HEK293 (cell line): ENCODE measurements around the gene AMZ2.
"Not testable (repeated sequence)": the region's sequence is repeated elsewhere in the genome, so short reads cannot be mapped to it uniquely, and the experiment has no call there.

Experiments used
- HOXC10 ChIP-seq: sonication (generic); formaldehyde crosslinking; IDR thresholded peaks from 2 replicates; pipeline ENCODE4 v1.8.1; 2023; ENCODE audit warnings: mild to moderate bottlenecking, missing genetic modification reagents
- HOXD13 ChIP-seq: sonication (generic); formaldehyde crosslinking; IDR thresholded peaks from 2 replicates; pipeline ENCODE4 v1.8.0; 2022; ENCODE audit warnings: missing genetic modification reagents, borderline replicate concordance
- KLF9 ChIP-seq: fragments of 450-650 bp; formaldehyde crosslinking; IDR thresholded peaks from 2 replicates; pipeline ENCODE4 v1.5.1; 2016; ENCODE audit warnings: missing biosample characterization, missing genetic modification characterization, low read depth
- PBX3 ChIP-seq: sonication (generic); formaldehyde crosslinking; IDR thresholded peaks from 2 replicates; pipeline ENCODE4 v1.8.1; 2022; ENCODE audit warnings: mild to moderate bottlenecking, moderate library complexity, missing genetic modification reagents
- PRDM4 ChIP-seq: fragments of 450-650 bp; formaldehyde crosslinking; IDR thresholded peaks from 2 replicates; pipeline ENCODE4 v1.5.1; 2017; ENCODE audit warnings: missing biosample characterization, missing genetic modification characterization
- SP2 ChIP-seq: fragments of 450-650 bp; formaldehyde crosslinking; IDR thresholded peaks from 2 replicates; pipeline ENCODE4 v1.5.1; 2016; ENCODE audit warnings: missing biosample characterization, missing genetic modification characterization
- YY2 ChIP-seq: fragments of 450-650 bp; formaldehyde crosslinking; IDR thresholded peaks from 2 replicates; pipeline ENCODE4 v1.5.1; 2016; ENCODE audit warnings: missing biosample characterization, missing genetic modification characterization
- ZNF48 ChIP-seq: fragments of 450-650 bp; formaldehyde crosslinking; IDR thresholded peaks from 2 replicates; pipeline ENCODE4 v1.5.1; 2016; ENCODE audit warnings: missing biosample characterization, missing genetic modification characterization
- ZNF555 ChIP-seq: fragments of 450-650 bp; formaldehyde crosslinking; conservative IDR thresholded peaks from 2 replicates; pipeline ENCODE4 v1.5.1; 2017; ENCODE audit warnings: missing biosample characterization, mild to moderate bottlenecking, missing genetic modification characterization, inconsistent platforms
- ZNF585B ChIP-seq: fragments of 450-650 bp; formaldehyde crosslinking; IDR thresholded peaks from 2 replicates; pipeline ENCODE4 v1.5.1; 2016; ENCODE audit warnings: missing biosample characterization, missing genetic modification characterization
- ZNF610 ChIP-seq: fragments of 450-650 bp; formaldehyde crosslinking; IDR thresholded peaks from 2 replicates; pipeline ENCODE4 v1.5.1; 2016; ENCODE audit warnings: missing biosample characterization, missing genetic modification characterization, borderline replicate concordance
- TF ChIP-seq, protein P1 (sequence below): fragments of 450-650 bp; formaldehyde crosslinking; IDR thresholded peaks from 2 replicates; pipeline ENCODE4 v1.5.1; 2016; ENCODE audit warnings: missing biosample characterization, missing genetic modification characterization

GRCh38 chr17:68209191-68209900, 38.5 kb upstream of the AMZ2 start:
- TF ChIP-seq, protein P1, sequence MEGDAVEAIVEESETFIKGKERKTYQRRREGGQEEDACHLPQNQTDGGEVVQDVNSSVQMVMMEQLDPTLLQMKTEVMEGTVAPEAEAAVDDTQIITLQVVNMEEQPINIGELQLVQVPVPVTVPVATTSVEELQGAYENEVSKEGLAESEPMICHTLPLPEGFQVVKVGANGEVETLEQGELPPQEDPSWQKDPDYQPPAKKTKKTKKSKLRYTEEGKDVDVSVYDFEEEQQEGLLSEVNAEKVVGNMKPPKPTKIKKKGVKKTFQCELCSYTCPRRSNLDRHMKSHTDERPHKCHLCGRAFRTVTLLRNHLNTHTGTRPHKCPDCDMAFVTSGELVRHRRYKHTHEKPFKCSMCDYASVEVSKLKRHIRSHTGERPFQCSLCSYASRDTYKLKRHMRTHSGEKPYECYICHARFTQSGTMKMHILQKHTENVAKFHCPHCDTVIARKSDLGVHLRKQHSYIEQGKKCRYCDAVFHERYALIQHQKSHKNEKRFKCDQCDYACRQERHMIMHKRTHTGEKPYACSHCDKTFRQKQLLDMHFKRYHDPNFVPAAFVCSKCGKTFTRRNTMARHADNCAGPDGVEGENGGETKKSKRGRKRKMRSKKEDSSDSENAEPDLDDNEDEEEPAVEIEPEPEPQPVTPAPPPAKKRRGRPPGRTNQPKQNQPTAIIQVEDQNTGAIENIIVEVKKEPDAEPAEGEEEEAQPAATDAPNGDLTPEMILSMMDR (tag by site-specific recombination): not testable (repeated sequence)
- not testable (repeated sequence) for TF ChIP-seq ZNF555; SP2 (tag by site-specific recombination); HOXC10; HOXD13 (CRISPR knock-in tag); KLF9; ZNF610; PRDM4 (tag by site-specific recombination); YY2 (tag by site-specific recombination); PBX3 (CRISPR knock-in tag); ZNF585B (tag by site-specific recombination); ZNF48 (tag by site-specific recombination)
